ENCODE measurements around the gene NUFIP2. TPM values are rescaled to one million over a fixed set of nuclear protein-coding genes. Genes with fewer than 3 reads are reported as not detected.
"Not testable (repeated sequence)": the region's sequence is repeated elsewhere in the genome, so short reads cannot be mapped to it uniquely, and the experiment has no call there.

Gene NUFIP2
- total RNA-seq, 1 donor from 2014 or later: 92.2 TPM

DNA sequence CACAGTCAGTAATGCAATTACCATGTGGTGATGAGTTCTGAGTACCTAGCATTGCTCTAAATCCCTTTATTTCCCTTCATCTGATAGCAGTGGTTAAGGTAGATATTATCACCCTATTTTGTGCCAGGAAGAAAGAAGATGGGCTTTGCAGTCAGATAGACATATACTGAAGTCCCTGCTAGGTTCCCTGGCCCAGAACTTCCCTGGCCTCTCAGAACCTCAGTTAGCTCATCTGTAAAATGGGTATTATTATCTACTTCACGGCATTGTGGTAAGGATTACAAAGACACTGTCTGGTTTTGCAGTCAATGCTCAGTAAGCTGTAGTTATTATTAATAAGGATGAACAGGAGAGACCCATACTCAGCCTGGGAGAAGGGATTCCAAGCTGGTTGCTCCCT is 51.9 kb downstream of the NUFIP2 start:
- no peaks in the 10 kb centered on the region for H3K36me3 Mint-ChIP-seq (ENCODE audit: low read depth)
- DNase-seq (ENCODE audit: low spot score): no peak
- H3K27ac Mint-ChIP-seq: no peak overlapping the region
- H3K4me3 Mint-ChIP-seq: no peak overlapping the region
- H3K4me1 Mint-ChIP-seq (ENCODE audit: low read depth): peaks cover 9% of the 10 kb centered on the region
- peaks cover 1% of the 10 kb centered on the region for H3K27me3 Mint-ChIP-seq (ENCODE audit: insufficient read depth)
- intact Hi-C loops (cut with micrococcal nuclease): no loop called here
- no peaks in the 10 kb centered on the region for H3K9me3 Mint-ChIP-seq

DNA sequence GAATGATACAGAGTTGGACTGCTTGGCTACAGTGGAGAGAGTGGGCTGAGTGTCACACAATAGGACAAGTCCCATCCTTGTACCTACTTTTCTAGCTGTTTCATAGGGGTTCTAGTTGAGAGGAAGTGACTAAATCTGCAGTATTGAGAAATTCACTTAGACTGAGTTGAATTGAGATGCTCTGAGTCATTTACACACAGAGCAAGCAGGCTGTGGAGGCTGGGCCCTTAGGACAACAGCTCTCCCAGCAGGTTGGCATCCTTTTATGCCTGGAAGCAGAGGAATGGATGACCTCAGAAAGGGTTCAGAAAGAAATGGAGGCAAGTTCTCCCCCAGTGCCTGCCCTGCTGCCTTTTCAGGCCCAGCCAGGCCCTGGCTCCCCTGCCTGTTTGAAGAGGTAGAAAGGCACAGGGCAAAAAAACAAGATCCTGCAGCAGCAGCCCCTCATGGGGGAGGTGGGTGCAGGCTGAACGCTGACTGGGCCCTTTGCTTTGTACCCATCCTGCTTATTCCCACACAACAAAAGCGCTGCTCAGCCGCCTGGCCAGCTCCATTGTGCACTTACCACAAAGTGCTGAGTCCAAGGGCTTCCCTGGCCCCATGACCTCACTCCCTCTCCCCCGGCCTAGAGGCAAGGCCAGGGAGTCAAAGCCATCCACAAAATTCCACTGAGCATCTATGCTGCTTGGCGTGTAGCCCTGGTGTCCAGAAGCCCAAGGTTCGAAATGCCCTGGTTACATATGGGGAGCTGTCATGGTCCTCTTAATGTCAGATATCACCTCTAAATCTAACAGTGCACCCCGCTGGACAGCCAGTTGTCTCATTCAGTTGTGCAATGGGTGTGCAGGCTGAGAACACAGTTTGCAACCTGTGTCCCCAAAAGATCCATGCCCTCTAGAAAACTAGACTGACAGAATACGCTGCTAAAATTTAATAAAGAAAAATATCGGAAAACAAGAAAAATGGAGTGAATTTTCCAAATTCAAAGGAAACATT is 52.7 kb downstream of the NUFIP2 start:
- intact Hi-C loops (cut with micrococcal nuclease): no loop called here
- Mint-ChIP-seq H3K4me3 (no peak overlapping the region), H3K27me3 (ENCODE audit: insufficient read depth) (peaks cover 1% of the 10 kb centered on the region), H3K36me3 (ENCODE audit: low read depth) (no peaks in the 10 kb centered on the region), H3K9me3 (no peaks in the 10 kb centered on the region), H3K27ac (no peak overlapping the region), H3K4me1 (ENCODE audit: low read depth) (peaks cover 9% of the 10 kb centered on the region)
- DNase-seq (ENCODE audit: low spot score): no peak

DNA sequence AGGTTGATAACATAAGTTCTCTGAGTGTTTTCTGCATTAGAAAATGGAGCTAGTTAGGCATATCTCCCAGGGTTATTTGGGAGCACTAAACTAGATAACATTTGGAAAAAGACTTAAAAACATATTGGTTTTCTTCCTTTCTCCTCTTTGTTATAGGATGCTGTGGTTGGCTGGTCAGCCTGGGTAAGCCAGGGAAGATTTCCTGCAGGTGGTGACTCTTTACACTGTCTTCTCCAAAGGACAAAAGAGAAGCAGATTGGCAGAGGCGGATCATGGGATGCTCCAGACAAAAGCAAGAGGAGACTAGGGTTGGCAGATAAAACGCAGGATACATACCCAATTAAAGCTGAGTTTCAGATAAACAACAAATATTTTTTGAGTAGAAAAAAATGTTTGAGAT is 53.5 kb downstream of the NUFIP2 start:
- peaks cover 1% of the 10 kb centered on the region for H3K27me3 Mint-ChIP-seq (ENCODE audit: insufficient read depth)
- H3K4me1 Mint-ChIP-seq (ENCODE audit: low read depth): peaks cover 9% of the 10 kb centered on the region
- H3K9me3 Mint-ChIP-seq: no peaks in the 10 kb centered on the region
- intact Hi-C loops (cut with micrococcal nuclease): no loop called here
- no peak for DNase-seq (ENCODE audit: low spot score)
- no peak overlapping the region for H3K4me3 Mint-ChIP-seq
- no peaks in the 10 kb centered on the region for H3K36me3 Mint-ChIP-seq (ENCODE audit: low read depth)
- H3K27ac Mint-ChIP-seq: no peak overlapping the region

DNA sequence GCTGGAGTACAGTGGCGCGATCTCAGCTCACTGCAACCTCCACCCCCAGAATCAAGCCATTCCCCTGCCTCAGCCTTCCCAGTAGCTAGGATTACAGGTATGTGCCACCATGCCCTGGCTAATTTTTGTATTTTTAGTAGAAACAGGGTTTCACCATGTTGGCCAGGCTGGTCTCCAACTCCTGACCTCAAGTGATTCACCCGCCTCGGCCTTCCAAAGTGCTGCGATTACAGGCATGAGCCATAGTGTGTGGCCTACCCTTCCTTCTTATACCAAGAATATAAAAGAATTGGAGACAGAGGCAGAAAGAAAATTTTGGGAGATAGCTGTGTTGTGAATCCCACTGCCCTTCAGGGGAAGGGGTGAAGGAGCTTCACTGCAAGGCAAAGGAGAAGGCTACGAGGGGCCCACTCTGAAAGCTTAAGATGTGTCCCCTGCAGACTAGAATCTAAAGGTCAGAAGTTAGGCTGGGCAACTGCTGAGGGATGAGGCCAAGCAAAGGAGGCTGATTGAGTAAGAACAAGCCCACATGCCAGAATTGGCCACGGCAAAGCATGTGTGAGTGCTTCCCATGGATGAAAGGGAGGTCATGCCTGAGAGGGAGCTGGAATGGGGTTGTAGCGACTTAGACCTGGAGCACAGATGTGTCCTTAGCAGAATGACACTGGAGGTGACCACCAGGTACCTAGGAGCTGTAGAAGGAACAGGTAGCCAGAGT is 55.7 kb downstream of the NUFIP2 start:
- H3K9me3 Mint-ChIP-seq: no peaks in the 10 kb centered on the region
- intact Hi-C loops (cut with micrococcal nuclease): no loop called here
- no peak overlapping the region for H3K4me3 Mint-ChIP-seq
- no peaks in the 10 kb centered on the region for H3K36me3 Mint-ChIP-seq (ENCODE audit: low read depth)
- H3K27ac Mint-ChIP-seq: no peak overlapping the region
- H3K4me1 Mint-ChIP-seq (ENCODE audit: low read depth): peaks cover 9% of the 10 kb centered on the region
- no peak for DNase-seq (ENCODE audit: low spot score)
- peaks cover 4% of the 10 kb centered on the region for H3K27me3 Mint-ChIP-seq (ENCODE audit: insufficient read depth)

DNA sequence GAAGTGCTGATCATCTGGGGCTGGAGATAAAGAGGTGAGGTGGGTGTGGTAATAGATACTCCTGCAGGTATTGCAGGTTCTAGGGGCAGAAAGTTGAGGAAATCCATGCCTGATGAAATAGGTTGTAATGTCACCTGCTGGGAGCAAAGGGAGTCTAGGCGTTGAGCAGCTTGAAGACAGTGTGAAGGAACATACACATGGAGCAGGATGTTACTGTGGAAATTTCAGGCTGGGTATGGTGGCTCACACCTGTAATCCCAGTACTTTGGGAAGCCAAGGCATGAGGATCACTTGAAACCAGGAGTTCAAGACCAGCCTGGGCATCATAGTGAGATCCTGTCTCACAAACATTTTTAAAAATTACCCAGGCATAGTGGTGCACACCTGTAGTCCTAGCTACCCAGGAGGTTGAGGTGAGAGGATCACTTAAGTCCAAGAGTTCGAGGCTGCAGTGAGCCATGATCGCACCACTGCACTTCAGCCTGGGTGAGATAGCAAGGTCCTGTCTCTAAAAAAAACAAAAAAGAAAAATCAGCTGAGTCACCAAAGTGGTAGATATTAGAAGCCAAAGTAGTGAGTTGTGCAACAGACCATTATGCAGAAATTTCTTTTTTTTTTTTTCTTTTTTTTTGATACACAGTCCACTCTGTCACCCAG is 56.3 kb downstream of the NUFIP2 start:
- Mint-ChIP-seq H3K27me3 (ENCODE audit: insufficient read depth) (peaks cover 4% of the 10 kb centered on the region), H3K9me3 (no peaks in the 10 kb centered on the region), H3K36me3 (ENCODE audit: low read depth) (no peaks in the 10 kb centered on the region), H3K27ac (no peak overlapping the region), H3K4me1 (ENCODE audit: low read depth) (peaks cover 9% of the 10 kb centered on the region), H3K4me3 (no peak overlapping the region)
- intact Hi-C loops (cut with micrococcal nuclease): no loop called here
- DNase-seq (ENCODE audit: low spot score): no peak

DNA sequence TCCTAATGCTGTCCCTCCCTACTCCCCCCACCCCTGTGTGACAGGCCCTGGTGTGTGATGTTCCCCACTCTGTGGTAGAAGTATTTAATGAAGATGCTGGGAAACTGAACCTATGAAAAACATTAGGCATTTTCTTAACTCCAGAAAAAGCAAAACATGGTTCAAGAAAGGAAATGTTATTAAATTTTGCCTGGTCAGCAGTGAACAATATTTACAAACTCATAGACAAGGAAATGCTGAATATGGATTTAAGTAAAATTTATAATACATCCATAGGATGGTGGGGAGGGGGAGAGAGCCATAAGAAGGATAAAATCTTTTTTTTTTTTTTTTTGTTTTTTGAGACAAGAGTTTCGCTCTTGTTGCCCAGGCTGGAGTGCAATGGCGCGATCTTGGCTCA is 58.0 kb downstream of the NUFIP2 start:
- Mint-ChIP-seq H3K4me1 (ENCODE audit: low read depth) (peaks cover 6% of the 10 kb centered on the region), H3K36me3 (ENCODE audit: low read depth) (no peaks in the 10 kb centered on the region), H3K27me3 (ENCODE audit: insufficient read depth) (peaks cover 4% of the 10 kb centered on the region), H3K4me3 (no peak overlapping the region), H3K27ac (no peak overlapping the region), H3K9me3 (no peaks in the 10 kb centered on the region)
- intact Hi-C loops (cut with micrococcal nuclease): no loop called here
- DNase-seq (ENCODE audit: low spot score): no peak

DNA sequence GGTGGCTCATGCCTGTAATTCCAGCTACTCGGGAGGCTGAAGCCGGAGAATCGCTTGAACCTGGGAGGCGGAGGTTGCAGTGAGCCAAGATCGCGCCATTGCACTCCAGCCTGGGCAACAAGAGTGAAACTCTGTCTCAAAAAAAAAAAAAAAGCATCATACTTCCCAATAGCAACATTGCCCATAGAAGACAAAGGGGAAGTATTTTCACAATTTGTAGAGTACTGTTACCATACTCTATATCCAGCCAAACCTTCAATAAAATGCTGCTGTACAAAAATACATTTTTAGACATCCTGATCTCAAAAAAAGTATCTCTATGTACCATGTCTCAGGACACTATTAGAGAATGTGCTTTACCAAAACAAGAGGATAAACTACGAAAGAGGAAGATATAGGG is 59.0 kb downstream of the NUFIP2 start:
- intact Hi-C loops (cut with micrococcal nuclease); DNase-seq (ENCODE audit: low spot score); H3K27me3 Mint-ChIP-seq (ENCODE audit: insufficient read depth); H3K4me1 Mint-ChIP-seq (ENCODE audit: low read depth); H3K4me3 Mint-ChIP-seq; H3K27ac Mint-ChIP-seq; H3K9me3 Mint-ChIP-seq; H3K36me3 Mint-ChIP-seq (ENCODE audit: low read depth): not testable (repeated sequence)

DNA sequence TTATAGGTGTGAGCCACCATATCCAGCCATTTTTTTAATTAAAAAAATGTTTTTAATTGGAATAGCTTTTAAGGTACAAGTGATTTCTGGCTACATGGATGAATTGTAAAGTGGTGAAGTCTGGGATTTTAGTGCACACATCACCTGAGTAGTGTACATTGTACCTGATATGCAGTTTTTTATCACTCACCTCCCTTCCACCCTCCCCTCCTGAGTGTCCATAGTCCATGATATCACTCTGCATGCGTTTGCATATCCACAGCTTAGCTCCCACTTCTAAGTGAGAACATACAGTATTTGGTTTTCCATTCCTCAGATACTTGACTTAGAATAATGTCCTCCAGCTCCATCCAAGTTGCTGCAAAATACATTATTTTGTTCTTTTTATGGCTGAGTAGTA is 60.6 kb downstream of the NUFIP2 start:
- Mint-ChIP-seq H3K4me3 (no peak overlapping the region), H3K27ac (no peak overlapping the region), H3K9me3 (no peaks in the 10 kb centered on the region), H3K4me1 (ENCODE audit: low read depth) (no peaks in the 10 kb centered on the region), H3K36me3 (ENCODE audit: low read depth) (no peaks in the 10 kb centered on the region), H3K27me3 (ENCODE audit: insufficient read depth) (peaks cover 6% of the 10 kb centered on the region)
- intact Hi-C loops (cut with micrococcal nuclease): no loop called here
- DNase-seq (ENCODE audit: low spot score): no peak

DNA sequence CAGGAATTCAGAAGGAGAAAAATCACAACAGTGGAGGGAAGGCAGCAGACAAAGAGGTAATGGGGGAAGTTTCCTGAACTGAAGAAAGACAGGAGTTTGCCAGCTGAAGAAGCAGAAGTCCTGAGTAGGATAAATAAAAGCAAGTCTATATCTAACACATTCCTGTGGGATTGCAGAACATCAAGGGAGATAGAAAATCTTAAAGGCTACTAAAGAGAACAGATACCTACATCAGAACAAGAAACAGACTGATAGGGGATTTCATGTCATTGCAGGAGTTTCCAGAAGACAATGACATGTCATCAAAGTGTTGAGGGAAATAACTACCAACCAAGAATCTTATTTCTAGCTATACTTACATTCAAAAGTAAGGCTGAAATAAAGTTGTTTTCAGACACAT is 68.6 kb downstream of the NUFIP2 start:
- DNase-seq (ENCODE audit: low spot score): no peak
- Mint-ChIP-seq H3K27me3 (ENCODE audit: insufficient read depth) (peaks cover 4% of the 10 kb centered on the region), H3K4me1 (ENCODE audit: low read depth) (no peaks in the 10 kb centered on the region), H3K4me3 (no peak overlapping the region), H3K36me3 (ENCODE audit: low read depth) (no peaks in the 10 kb centered on the region), H3K9me3 (no peaks in the 10 kb centered on the region), H3K27ac (no peak overlapping the region)
- intact Hi-C loops (cut with micrococcal nuclease): no loop called here

DNA sequence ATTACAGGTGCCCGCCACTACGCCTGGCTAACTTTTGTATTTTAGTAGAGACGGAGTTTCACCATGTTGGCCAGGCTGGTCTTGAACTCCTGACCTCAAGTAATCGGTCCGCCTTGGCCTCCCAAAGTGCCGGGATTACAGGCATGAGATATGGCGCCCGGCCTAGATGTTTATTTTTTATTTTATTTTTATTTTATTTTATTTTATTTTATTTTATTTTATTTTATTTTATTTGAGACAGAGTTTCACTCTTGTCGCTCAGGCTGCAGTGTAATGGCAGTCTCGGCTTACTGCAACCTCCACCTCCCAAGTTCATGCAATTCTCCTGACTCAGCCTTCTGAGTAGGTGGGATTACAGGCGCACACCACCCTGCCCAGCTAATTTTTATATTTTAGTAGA is 72.6 kb downstream of the NUFIP2 start:
- H3K27ac Mint-ChIP-seq; H3K9me3 Mint-ChIP-seq; intact Hi-C loops (cut with micrococcal nuclease); H3K4me1 Mint-ChIP-seq (ENCODE audit: low read depth); H3K4me3 Mint-ChIP-seq; DNase-seq (ENCODE audit: low spot score); H3K27me3 Mint-ChIP-seq (ENCODE audit: insufficient read depth); H3K36me3 Mint-ChIP-seq (ENCODE audit: low read depth): not testable (repeated sequence)

DNA sequence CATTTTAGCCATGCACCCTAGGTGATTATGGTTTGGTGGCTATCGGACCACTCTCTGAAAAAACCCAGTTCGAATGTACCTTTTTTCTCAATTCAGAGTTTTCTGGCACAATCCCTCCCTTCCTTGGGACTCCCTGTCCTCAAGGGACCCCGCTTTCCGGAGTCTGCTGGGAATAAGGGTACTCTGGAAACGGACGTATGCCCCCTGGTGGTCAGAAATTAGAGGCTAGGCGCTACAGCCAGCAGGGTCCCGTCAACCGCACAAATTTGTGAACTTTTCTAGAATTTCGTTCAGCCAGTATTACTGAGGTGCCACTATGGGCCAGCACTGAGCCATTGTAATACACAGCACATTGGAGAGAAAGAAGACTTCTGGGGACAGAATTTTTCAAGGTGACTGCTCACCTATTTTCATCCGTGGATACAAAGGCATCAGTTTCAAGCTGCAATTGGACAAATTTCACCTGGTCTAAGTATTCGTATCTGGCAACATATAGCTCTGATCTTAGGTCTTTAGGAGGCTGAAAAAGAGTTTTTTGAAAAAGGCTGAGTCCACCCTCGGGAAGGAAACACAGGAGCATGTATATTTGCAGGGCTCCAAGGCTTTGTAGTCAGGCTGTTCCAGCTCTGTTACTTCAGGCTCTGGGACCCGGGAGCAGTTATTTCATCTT is 74.4 kb downstream of the NUFIP2 start:
- intact Hi-C loops (cut with micrococcal nuclease): loop anchor here (1.0 to 2.0 kb wide), 3 partner anchors 39 to 95 kb away; partner anchors contain the start of gene MYO18A
- H3K27me3 Mint-ChIP-seq (ENCODE audit: insufficient read depth): peaks cover 4% of the 10 kb centered on the region
- no peak overlapping the region for H3K4me3 Mint-ChIP-seq
- H3K36me3 Mint-ChIP-seq (ENCODE audit: low read depth): no peaks in the 10 kb centered on the region
- peaks cover 9% of the 10 kb centered on the region for H3K4me1 Mint-ChIP-seq (ENCODE audit: low read depth)
- H3K9me3 Mint-ChIP-seq: no peaks in the 10 kb centered on the region
- peak; percentile 55 for DNase-seq (ENCODE audit: low spot score)
- H3K27ac Mint-ChIP-seq: no peak overlapping the region

DNA sequence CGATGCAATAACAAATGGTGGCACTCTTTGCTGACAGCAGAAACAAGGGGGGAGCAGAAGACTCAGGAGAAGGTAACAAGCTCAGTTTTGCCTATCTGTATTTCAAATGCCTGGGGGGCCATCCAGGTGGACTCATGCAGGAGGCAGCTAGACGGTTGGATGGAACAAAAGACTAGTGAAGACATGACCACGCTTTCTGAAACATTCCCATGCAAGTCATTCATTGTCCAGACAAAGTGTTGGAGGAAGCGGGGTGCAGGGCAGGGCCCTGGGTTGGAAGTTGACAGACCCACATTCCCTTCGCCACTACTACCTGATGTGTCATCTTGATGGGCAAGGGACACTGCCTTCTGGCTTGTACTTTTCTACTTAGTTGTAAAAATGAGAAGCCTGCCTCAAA is 77.1 kb downstream of the NUFIP2 start:
- intact Hi-C loops (cut with micrococcal nuclease): no loop called here

More for the DNA sequence above, 77.1 kb downstream of the NUFIP2 start:
- no peak for DNase-seq (ENCODE audit: low spot score)
- Mint-ChIP-seq H3K27me3 (ENCODE audit: insufficient read depth) (peaks cover 4% of the 10 kb centered on the region), H3K36me3 (ENCODE audit: low read depth) (no peaks in the 10 kb centered on the region), H3K9me3 (no peaks in the 10 kb centered on the region), H3K27ac (no peak overlapping the region), H3K4me1 (ENCODE audit: low read depth) (peaks cover 9% of the 10 kb centered on the region), H3K4me3 (no peak overlapping the region)
